ENCODE results near the gene APIP. TPM values are rescaled to one million over a fixed set of nuclear protein-coding genes. Genes with fewer than 3 reads are reported as not detected.

The APIP gene
- total and polyA plus RNA-seq, 2 donors (not counting 1 experiment from before 2014, with no cell fraction given) = 32.2 to 32.7 TPM

GRCh38 chr11:34962034-34962433 is 45.9 kb upstream of the APIP start:
- Histone ChIP-seq H3K4me2 (ENCODE audit: extremely low read depth, insufficient read depth, low read length) (no peak overlapping the region), H3K4me3 (replicated peaks in 1 of 4; ENCODE audit: control extremely low read depth in 1 of 4, insufficient read depth in 1 of 4, low read depth in 3 of 4, low read length in 4 of 4) (no peak overlapping the region), H4K20me1 (ENCODE audit: control insufficient read depth, extremely low read depth, insufficient read depth, low read length) (no peaks in the 10 kb centered on the region), H3K79me2 (ENCODE audit: control insufficient read depth, insufficient read depth, low read length) (no peaks in the 10 kb centered on the region), H3K36me3 (ENCODE audit: control insufficient read depth, insufficient read depth, low read length) (no peaks in the 10 kb centered on the region), H3K9ac (ENCODE audit: insufficient read depth, low read length) (no peak overlapping the region), H2AFZ (ENCODE audit: low read length) (no peak overlapping the region), H3K27ac (ENCODE audit: insufficient read depth, low read length) (no peak overlapping the region), H3K9me3 (ENCODE audit: control insufficient read depth, insufficient read depth, low read depth, low read length) (no peaks in the 10 kb centered on the region), H3K27me3 (ENCODE audit: control insufficient read depth, insufficient read depth, low read length) (no peaks in the 10 kb centered on the region), H3K4me1 (ENCODE audit: control insufficient read depth, extremely low read depth, insufficient read depth, low read length) (no peaks in the 10 kb centered on the region)
- no peak for DNase-seq (ENCODE audit: low read depth in 2 of 2)
- TF ChIP-seq EZH2 (IDR thresholded peaks at IDR 0.05; ENCODE audit: low read length, missing control alignments) = no peak
- no peak for TF ChIP-seq CTCF (conservative IDR thresholded peaks at IDR 0.05 in 1 of 2, IDR thresholded peaks at IDR 0.05 in 1 of 2; ENCODE audit: low read depth in 1 of 2, low read length in 2 of 2)

DNA sequence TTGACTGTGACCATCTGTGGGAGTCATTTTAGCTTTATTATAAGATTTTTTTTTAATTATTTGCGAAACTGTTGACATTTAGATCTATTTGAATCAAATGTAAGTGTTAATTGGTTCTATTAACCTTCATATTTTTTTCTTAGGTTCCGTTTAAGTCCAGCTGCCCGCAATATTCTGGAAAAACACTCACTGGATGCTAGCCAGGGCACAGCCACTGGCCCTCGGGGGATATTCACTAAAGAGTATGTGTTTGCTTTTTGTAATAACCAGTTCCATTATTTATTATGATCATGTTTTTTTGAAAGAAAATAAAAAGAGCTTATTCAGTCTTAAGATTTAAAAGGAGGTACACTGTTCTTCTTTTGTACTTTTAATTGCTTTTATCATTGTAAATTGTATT is 44.1 kb upstream of the APIP start:
- Histone ChIP-seq H3K4me1 (ENCODE audit: control insufficient read depth, extremely low read depth, insufficient read depth, low read length) (no peaks in the 10 kb centered on the region), H3K9me3 (ENCODE audit: control insufficient read depth, insufficient read depth, low read depth, low read length) (no peaks in the 10 kb centered on the region), H3K9ac (ENCODE audit: insufficient read depth, low read length) (no peak overlapping the region), H3K27me3 (ENCODE audit: control insufficient read depth, insufficient read depth, low read length) (no peaks in the 10 kb centered on the region), H3K4me2 (ENCODE audit: extremely low read depth, insufficient read depth, low read length) (no peak overlapping the region), H2AFZ (ENCODE audit: low read length) (no peak overlapping the region), H3K36me3 (ENCODE audit: control insufficient read depth, insufficient read depth, low read length) (no peaks in the 10 kb centered on the region), H3K79me2 (ENCODE audit: control insufficient read depth, insufficient read depth, low read length) (no peaks in the 10 kb centered on the region), H3K4me3 (replicated peaks in 1 of 4; ENCODE audit: control extremely low read depth in 1 of 4, insufficient read depth in 1 of 4, low read depth in 3 of 4, low read length in 4 of 4) (no peak overlapping the region), H4K20me1 (ENCODE audit: control insufficient read depth, extremely low read depth, insufficient read depth, low read length) (no peaks in the 10 kb centered on the region), H3K27ac (ENCODE audit: insufficient read depth, low read length) (no peak overlapping the region)
- no peak for TF ChIP-seq EZH2 (IDR thresholded peaks at IDR 0.05; ENCODE audit: low read length, missing control alignments)
- no peak for TF ChIP-seq CTCF (conservative IDR thresholded peaks at IDR 0.05 in 1 of 2, IDR thresholded peaks at IDR 0.05 in 1 of 2; ENCODE audit: low read depth in 1 of 2, low read length in 2 of 2)
- DNase-seq (ENCODE audit: low read depth in 2 of 2) = no peak

- no peaks in the 10 kb centered on the region for H3K79me2 ChIP-seq (ENCODE audit: control insufficient read depth, insufficient read depth, low read length)
- H3K4me3 ChIP-seq (replicated peaks in 1 of 4; ENCODE audit: control extremely low read depth in 1 of 4, insufficient read depth in 1 of 4, low read depth in 3 of 4, low read length in 4 of 4) = no peak overlapping the region
- no peaks in the 10 kb centered on the region for H4K20me1 ChIP-seq (ENCODE audit: control insufficient read depth, extremely low read depth, insufficient read depth, low read length)
- H3K9ac ChIP-seq (ENCODE audit: insufficient read depth, low read length) = no peak overlapping the region
- DNase-seq (ENCODE audit: low read depth in 2 of 2) = no peak
- TF ChIP-seq EZH2 (IDR thresholded peaks at IDR 0.05; ENCODE audit: low read length, missing control alignments) (no peak), CTCF (conservative IDR thresholded peaks at IDR 0.05 in 1 of 2, IDR thresholded peaks at IDR 0.05 in 1 of 2; ENCODE audit: low read depth in 1 of 2, low read length in 2 of 2) (no peak)
- H2AFZ ChIP-seq (ENCODE audit: low read length) = no peak overlapping the region
- no peaks in the 10 kb centered on the region for H3K27me3 ChIP-seq (ENCODE audit: control insufficient read depth, insufficient read depth, low read length)
- no peaks in the 10 kb centered on the region for H3K4me1 ChIP-seq (ENCODE audit: control insufficient read depth, extremely low read depth, insufficient read depth, low read length)
- no peaks in the 10 kb centered on the region for H3K9me3 ChIP-seq (ENCODE audit: control insufficient read depth, insufficient read depth, low read depth, low read length)
- no peak overlapping the region for H3K27ac ChIP-seq (ENCODE audit: insufficient read depth, low read length)
- no peak overlapping the region for H3K4me2 ChIP-seq (ENCODE audit: extremely low read depth, insufficient read depth, low read length)
- H3K36me3 ChIP-seq (ENCODE audit: control insufficient read depth, insufficient read depth, low read length) = no peaks in the 10 kb centered on the region
These were observed 43.6 kb upstream of the APIP start for GRCh38 chr11:34959770-34960169.

Data from fibroblast of lung (primary cell).